ENCODE results near the gene KCNC3. TPM values are rescaled to one million over a fixed set of nuclear protein-coding genes. Genes with fewer than 3 reads are reported as not detected.

KCNC3 gene
- total and polyA plus RNA-seq, 2 of the 13 experiments (the other 11 are each of a cell fraction or from before 2014, with no cell fraction given): 0.29 to 1.7 TPM

DNA sequence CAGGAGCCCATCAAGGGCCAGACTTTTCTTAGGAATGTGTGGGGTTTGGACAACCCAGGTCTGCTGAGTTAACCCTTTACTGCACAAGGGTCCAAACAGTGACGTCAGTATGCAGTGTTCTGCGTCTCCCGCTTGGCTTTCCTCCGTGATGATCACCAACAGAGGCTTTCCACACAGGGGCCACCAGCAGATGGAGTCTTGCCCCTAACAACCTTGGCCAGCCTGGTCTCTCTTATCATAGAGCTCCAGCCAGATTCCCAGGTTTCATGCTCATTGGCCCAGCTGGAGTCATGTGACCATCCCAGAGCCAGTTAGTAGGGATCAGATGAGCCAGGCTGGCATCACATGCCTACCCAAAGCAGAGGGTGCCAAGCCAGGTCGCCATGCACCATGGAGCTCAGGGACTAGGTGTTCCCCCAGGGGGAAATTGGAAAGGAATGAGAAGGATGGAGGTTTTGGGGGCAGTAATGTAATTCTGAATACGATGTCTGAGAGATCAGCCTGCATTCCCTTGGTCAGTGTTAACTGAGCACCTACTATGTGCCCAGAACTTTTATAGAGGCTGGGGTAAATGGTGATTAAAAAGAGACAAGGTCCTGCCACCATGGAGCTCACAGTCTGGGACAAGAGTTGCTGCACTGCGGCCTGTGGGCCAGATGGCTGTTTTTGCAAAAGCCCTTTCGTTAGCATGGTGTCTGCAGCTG, 64.5 kb downstream of the KCNC3 start (continued):
- no peak for TF ChIP-seq SNAPC5 (CRISPR knock-in tag; IDR thresholded peaks at IDR 0.05; ENCODE audit: borderline replicate concordance)
- TF ChIP-seq NFKBIZ (CRISPR knock-in tag; IDR thresholded peaks at IDR 0.05): no peak
- TF ChIP-seq, protein P1, sequence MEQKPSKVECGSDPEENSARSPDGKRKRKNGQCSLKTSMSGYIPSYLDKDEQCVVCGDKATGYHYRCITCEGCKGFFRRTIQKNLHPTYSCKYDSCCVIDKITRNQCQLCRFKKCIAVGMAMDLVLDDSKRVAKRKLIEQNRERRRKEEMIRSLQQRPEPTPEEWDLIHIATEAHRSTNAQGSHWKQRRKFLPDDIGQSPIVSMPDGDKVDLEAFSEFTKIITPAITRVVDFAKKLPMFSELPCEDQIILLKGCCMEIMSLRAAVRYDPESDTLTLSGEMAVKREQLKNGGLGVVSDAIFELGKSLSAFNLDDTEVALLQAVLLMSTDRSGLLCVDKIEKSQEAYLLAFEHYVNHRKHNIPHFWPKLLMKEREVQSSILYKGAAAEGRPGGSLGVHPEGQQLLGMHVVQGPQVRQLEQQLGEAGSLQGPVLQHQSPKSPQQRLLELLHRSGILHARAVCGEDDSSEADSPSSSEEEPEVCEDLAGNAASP (CRISPR knock-in tag; IDR thresholded peaks at IDR 0.05; ENCODE audit: borderline replicate concordance): no peak
- TF ChIP-seq MAZ (IDR thresholded peaks at IDR 0.05; ENCODE audit: borderline replicate concordance, low read depth, low read length): no peak
- TF ChIP-seq MAZ (CRISPR knock-in tag; IDR thresholded peaks at IDR 0.05; ENCODE audit: low read depth): no peak
- no peak for TF ChIP-seq ZNF329 (CRISPR knock-in tag; IDR thresholded peaks at IDR 0.05; ENCODE audit: low read depth)
- 0 out of 2 replicates have a peak, but pooled peaks have one; percentile 12 for TF ChIP-seq SALL1 (CRISPR knock-in tag; IDR thresholded peaks at IDR 0.05)
- TF ChIP-seq PBX2 (CRISPR knock-in tag; IDR thresholded peaks at IDR 0.05): no peak
- TF ChIP-seq MAFG (CRISPR knock-in tag; IDR thresholded peaks at IDR 0.05): no peak
- TF ChIP-seq MTA1 (CRISPR knock-in tag; IDR thresholded peaks at IDR 0.05; ENCODE audit: borderline replicate concordance): no peak
- TF ChIP-seq GTF3A (CRISPR knock-in tag; conservative IDR thresholded peaks at IDR 0.05): no peak
- TF ChIP-seq TARDBP (CRISPR knock-in tag; IDR thresholded peaks at IDR 0.05): no peak
- TF ChIP-seq ZNF547 (CRISPR knock-in tag; IDR thresholded peaks at IDR 0.05): no peak
- peak; percentile 20 for TF ChIP-seq TEAD3 (CRISPR knock-in tag; optimal IDR thresholded peaks at IDR 0.05; ENCODE audit: borderline replicate concordance)
- TF ChIP-seq HES4 (CRISPR knock-in tag; IDR thresholded peaks at IDR 0.05; ENCODE audit: borderline replicate concordance): no peak
- no peak for TF ChIP-seq NFRKB (IDR thresholded peaks at IDR 0.05)
- TF ChIP-seq ZNF7 (CRISPR knock-in tag; IDR thresholded peaks at IDR 0.05): no peak

All from HepG2 (cell line).